Kidney glomerular epithelial cell (primary cell): ENCODE measurements around the gene FOXP4.

Source experiments
- DNase-seq: peaks from one replicate; lab custom pipeline; 2025; lab: John Stamatoyannopoulos, UW

FOXP4 gene

GRCh38 chr6:41519745-41520699, 26.2 kb upstream of the FOXP4 start:
- DNase-seq: no peak

DNA sequence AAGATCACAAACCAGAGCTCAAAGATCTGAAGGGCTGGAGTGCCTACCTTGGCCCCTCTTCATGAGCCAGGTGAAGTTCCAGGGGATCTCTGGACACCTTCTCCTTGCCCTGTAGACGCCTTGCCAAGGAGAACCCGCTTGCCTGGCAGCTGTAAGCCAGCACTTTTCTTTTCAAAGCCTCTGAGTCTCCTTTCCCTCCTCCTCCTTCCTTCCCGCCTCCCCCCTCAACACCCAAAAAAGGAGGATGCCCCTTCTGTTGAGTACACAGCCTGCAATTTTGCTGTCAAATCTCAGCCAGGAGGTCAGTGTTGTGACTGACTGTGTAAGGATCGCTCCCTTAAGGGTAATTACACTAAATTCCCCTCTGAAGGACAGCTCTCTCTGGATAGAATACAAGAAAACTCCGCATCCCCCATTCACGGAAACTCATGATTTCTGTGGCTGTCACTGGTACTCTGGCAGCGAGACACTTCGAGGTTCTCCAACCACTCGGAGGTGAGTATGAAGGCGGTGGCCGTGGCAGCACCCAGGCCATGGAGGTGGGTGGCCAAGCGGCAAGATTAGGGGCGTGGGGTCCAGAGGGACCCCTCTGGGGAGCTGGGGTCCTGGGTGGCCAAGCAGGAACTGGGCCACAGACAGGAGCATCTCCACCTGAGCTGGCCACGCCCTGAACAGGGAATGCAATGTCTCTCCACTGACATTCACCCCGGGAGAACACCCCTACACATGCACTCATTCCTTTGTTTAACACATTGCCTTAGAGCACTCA, 23.2 kb upstream of the FOXP4 start:
- DNase-seq: no peak

DNA sequence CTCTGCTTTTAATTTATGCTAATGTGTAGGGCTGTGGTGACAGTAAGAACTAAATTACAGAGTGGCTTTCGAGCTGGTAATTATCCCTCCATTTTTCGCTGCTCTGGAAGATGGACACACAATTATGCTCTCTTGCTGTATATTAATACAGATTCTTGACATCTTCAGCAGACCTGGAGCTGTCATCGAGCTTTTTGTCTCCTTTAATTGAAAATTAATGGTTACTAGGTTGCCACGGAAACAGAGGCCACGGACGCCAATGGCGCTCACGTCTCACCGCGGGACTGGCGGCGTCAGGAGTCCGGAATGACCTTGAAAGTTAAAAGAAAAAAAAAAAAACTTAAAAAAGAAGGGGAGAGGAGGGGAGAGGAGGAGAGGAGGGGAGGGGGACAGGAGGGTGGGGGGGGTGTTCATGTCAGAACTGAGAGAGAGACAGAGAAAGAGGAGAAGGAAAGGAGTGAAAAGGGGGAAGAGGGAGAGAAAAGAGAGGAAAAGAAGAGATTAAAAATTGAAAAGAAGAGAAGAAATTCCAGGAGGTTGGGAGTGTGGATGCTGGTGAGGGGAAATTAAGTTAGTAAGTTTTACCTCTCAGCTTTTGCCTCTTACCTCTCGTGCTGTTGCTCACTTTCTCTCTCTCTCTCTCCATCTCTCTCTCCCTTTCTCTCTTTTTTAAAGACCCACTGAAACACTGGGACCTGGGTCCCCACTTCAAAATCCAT, 22.1 kb upstream of the FOXP4 start:
- no peak for DNase-seq

DNA sequence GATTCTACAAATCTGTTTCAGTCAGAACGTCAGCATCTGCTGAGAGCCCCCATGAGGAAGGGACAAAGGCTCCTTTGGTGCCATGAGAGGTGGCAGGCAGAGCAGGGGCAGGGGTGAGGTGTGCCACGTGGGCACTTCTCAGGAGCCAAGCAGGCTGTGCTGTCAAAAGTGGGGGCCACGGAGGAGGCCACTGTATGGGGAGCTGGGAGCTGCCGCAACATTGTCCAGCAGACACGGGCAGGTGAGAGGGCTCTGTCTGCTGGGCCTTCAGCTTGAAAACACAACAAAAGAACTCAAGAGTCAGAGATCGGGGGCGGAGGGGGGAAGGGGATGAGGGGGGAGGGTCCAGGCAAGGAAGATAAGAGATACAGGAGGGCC, 21.6 kb upstream of the FOXP4 start:
- DNase-seq: no peak

- DNase-seq: no peak
Observed at GRCh38 chr6:41527721-41528408, 18.3 kb upstream of the FOXP4 start.

- DNase-seq: no peak
Observed at GRCh38 chr6:41528409-41528963, 17.7 kb upstream of the FOXP4 start.

GRCh38 chr6:41529049-41529448, 17.1 kb upstream of the FOXP4 start:
- no peak for DNase-seq

- DNase-seq: no peak
Observed at GRCh38 chr6:41529970-41530369, 16.2 kb upstream of the FOXP4 start.

- DNase-seq: no peak
Observed at GRCh38 chr6:41530476-41530875, 15.7 kb upstream of the FOXP4 start.

DNA sequence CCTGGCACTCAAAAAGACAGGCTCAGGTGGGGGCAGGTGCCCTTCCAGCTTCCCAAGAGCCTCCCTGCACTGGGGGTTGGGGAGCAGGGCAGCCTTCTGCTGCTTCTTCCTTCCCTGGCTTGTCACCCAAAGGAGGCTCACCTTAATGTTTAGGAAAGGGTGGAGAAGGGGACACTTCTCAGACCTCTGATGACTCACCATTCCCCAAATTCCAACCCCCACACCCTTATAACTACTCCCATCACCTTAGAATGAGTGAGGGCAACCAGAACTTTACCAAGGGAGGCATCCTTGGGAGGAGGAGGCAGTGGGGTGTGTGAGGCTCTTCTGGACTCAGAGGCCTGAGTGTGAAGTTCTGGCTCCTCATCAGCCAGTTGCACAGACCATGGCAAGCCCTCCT, 15.2 kb upstream of the FOXP4 start:
- DNase-seq: no peak

- peak; percentile 71 for DNase-seq
Observed at GRCh38 chr6:41531591-41532582, 14.3 kb upstream of the FOXP4 start.

- no peak for DNase-seq
Observed at GRCh38 chr6:41535766-41536165, 10.4 kb upstream of the FOXP4 start.

- no peak for DNase-seq
Observed at GRCh38 chr6:41536795-41537758, 9.1 kb upstream of the FOXP4 start.

- peak; percentile 16 for DNase-seq
Observed at GRCh38 chr6:41538556-41539182, 7.5 kb upstream of the FOXP4 start.

DNA sequence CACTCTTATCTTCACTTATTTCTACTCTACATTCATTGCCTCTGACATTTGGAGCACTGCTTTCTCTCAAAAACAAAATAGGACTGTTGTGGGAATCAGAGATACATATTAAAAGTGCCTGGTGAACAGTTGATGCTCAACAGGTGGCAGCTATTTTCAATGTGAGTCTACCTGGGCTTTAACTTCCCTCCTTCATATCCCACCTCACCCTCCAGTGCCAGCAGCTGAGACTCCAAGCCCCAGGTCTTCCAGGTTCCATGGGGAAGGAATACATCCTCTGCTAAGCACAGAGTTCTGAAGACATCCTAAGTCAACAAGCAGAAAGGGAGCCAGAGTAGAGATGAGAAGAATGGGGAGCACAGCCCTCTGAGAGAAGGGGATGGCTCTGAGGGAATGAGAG, 7.0 kb upstream of the FOXP4 start:
- DNase-seq: no peak

- no peak for DNase-seq
Observed at GRCh38 chr6:41541364-41541763, 4.8 kb upstream of the FOXP4 start.

DNA sequence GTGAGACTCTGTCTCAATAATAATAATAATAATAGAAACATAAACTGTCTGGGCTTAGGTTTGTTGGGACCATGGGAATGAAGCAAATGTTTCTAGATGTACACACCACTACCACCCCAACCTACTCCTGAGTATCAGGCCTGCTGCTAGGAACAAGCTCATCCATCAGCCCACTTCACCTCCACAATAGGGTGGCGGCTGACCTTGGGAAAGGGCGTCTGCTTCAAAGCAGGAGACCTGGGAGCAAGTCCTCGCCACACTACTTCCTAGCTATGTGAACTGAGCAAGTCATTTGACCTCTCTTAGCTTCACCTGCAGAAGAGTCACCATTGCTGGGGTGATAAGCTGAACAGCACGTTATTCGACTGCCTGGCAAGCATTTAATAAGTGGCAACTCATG, 3.1 kb upstream of the FOXP4 start:
- no peak for DNase-seq

DNA sequence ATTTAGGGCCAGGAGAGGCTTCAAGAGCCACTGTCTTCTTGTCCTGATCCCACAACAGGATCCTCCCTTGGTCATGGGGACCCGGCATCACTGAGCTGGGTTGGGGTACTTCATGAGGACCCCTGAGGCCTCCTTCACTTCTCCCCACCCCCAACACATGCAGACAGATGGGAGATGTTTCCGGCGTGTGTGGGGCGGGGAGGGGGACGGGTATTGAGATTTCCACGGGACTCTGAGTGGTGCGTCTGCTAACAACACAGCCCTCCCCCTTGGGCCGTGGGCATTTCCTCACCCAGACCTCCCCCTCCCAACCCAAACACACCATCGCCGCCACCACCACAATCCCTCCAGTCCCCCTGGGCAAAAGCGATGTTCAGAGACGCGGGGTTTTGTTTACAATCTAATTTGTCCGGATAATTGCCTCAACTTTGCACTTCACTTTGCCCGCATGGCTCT, 906 bp upstream of the FOXP4 start:
- no peak for DNase-seq

DNA sequence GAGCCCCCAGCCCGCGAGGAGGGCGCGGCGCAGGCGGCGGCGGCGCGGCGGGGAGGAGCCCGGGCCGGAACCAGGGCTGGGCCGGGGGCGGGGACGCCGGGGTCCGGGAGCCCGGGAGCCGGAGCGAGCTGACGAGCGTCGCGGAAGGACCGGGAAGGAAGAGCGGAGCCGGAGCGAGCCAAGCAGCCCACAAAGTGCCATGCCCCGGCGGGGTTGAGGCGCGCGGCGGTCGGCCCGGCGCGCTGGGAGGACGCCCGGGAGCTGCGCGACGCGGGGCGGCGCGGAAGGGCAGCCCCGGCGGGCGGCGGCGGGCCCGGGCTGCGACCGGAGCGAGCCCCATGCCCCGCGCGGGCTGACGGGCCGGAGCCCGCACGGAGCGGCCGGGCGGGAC, 289 bp downstream of the FOXP4 start:
- no peak for DNase-seq
